Measurements from ENCODE around the gene EFNA3.

EFNA3 gene

DNA sequence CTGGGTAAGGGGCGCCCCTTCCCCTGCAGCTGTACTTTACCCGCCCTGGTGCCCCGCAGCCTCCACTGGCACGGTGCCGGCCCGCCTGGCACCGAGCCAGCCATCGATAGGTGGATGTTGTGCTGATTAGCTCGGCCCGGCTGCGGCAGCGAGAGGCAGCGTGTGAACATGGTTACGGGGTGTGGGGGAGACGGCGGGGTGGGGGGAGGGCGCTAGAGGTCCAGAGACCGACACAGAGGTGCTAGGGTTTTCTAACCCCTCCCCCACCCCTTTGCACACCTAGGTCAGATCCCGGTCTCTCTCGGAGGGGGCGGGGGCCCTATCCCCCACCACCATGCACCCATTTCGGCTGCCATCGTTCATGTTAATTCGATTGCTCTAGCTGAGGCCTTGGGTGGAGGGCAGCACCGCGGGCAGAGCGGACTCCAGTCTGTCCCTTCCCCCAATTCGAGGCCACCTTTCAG is 8.4 kb upstream of the EFNA3 start:
- DNase-seq = no peak

GRCh38 chr1:155070721-155071569 is 7.7 kb upstream of the EFNA3 start:
- no peak for DNase-seq

- no peak for DNase-seq
Measured at GRCh38 chr1:155071701-155072100, 6.9 kb upstream of the EFNA3 start.

GRCh38 chr1:155072531-155073289 is 5.9 kb upstream of the EFNA3 start:
- DNase-seq = no peak

GRCh38 chr1:155073377-155074242 is 5.0 kb upstream of the EFNA3 start:
- no peak for DNase-seq

DNA sequence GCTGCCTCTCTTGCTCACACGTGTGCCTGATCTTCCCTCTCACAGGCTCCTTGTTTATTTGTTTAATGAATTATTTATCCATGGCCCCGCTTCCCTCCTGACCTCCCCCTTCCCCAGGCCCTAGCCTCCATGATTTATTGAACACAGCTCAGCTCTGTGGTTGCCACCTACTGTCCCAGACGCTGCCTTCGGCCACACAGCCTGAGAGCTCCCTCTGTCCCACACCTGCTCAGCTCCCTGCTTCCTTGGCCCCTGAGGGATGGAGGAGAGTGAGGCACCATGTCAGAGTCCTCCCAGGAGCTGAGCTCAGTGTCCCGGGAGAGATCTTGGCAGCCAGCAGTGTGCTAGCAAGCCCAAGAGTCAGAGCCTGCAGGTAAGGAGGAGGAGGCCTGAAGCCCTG is 3.1 kb upstream of the EFNA3 start:
- no peak for DNase-seq

GRCh38 chr1:155076371-155076770 is 2.3 kb upstream of the EFNA3 start:
- no peak for DNase-seq

DNA sequence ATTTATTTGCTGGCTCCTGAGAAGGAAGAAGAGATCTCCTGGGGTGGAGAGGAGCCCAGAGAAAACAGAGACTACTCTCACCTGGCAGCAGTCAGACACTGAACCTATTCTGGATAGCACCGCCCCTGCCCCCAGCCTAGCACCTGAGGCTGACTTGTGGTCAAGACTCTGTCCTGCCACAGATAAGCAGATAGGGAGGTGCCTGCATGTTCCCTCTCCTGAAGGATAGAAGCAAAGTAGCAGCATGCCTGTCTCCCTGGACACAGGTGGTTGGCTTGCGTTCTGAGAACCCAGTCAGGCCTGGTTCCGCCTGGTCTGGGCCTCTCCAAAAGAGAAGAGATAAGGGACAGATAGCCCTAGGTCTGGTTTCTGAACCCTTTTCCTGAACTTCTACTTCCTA is 1.3 kb upstream of the EFNA3 start:
- DNase-seq = no peak

DNA sequence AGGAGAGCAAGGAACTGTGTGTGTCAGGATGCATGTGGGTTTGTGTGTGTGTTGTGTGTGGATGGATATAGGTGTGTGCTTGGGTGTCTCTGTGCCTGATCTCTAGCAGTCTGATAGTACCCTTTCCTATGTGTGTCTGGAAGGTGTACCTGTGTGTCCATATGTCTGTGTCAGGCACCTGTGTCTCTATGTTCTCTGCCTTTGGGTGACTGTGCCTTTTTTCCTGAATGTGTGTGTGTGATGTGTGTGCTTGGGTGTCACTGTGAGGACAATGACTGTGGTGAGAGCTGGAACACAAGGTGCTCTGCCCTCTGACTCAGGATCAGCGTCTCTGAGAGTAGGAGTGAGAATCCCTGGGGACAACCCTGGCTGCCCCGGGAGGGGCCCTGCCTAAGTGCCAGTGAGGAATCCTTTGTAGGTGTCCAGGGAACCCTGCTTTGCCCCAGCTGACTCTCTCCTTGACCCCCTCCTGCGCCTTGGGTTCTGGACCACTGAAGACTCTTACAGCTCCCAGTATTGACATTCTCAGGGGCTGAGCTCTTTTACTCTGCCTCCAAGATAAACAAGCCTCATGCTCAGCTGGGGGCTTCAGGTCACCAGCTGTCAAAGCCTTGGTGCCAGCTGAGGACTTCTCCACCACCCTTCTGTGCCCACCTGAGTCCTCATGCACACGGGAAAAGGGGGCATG is 735 bp upstream of the EFNA3 start:
- no peak for DNase-seq

- no peak for DNase-seq
Measured at GRCh38 chr1:155079210-155079486, 511 bp downstream of the EFNA3 start.

GRCh38 chr1:155079487-155080311 is 1.1 kb downstream of the EFNA3 start:
- DNase-seq = no peak

DNA sequence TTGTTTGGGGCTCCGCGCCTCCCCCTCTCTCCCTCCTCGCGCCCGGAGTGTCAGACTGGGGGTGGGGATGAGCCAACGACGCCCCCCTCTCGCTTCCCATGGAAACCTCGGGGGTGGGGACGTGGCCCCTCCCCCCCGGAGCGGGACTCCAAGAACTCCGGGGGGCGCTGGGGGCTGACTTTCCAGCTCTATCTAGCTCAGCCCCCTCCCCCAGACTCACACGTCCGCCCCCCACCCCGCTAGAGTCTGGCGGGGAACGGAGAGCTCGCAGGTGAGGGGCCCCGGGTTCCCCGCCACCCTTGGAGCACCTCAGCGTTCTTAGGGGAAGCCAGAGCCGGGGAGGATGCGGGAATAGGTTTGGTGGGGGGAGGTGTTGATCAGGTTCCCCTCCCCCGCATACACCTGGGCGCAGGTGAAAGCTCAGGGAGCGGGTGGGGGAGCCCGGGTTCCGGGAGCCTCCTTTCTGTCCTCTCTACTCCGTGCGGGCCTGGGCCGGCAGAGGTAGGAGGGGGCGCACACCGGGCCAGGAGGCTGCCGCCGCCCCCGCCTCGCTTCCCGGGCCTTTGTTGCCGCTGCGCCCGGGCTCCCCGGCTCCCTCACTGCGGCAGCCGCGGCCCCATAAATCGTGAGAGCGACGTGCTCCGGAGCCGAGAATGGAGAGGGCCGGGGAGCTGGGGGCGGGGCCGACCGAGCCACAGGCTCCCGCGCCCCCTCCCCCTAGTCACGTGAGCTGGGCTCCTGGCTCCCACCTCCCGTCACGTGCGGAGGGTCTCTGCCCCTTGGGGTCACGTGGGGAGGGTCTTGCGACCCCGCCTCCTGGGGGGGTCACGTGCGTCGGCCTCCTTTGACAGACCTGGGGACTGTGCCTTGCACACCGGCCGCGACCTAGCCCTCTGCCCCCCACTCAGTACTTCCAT is 1.9 kb downstream of the EFNA3 start:
- DNase-seq = no peak

DNA sequence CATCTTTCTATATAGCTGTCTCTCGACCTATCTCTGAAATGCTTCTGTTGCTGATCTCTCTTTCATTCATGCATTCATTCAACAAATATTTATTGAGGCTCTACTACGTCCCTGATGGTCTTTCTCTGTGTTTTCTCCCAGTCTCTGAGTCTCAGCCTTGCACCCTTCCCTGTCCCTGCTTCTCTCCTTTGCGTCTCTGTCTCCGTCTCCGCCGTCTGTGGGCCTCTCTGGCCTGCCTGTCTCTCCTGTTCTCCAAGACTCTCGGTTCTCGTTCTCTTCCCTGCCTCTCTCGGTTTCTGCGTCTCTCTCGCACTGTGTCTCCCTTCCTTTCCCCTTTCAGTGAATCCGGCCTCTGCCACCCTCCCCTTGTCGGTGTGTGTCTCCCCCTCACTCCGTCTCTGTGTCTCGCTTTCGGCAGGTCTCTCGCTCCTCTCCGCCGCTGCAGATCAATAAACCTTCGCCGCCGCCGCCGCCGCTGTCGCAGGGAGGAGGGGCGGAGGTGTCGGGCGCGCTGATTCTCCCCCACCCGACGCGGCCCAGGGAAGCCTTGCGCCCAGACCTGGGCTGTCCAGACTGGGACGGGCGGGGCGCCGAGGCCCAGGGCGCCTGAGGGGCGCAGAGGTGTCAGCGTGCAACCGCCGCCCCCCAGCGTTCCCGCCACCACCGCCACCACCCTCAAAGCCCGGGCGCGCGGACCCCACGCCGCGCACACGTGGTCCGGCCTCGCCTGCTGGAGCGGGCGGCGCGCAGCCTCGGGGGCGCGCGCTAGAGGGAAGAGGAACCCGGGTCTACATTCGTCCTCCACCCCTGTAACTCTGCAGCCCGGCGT is 3.0 kb downstream of the EFNA3 start:
- DNase-seq = no peak

DNA sequence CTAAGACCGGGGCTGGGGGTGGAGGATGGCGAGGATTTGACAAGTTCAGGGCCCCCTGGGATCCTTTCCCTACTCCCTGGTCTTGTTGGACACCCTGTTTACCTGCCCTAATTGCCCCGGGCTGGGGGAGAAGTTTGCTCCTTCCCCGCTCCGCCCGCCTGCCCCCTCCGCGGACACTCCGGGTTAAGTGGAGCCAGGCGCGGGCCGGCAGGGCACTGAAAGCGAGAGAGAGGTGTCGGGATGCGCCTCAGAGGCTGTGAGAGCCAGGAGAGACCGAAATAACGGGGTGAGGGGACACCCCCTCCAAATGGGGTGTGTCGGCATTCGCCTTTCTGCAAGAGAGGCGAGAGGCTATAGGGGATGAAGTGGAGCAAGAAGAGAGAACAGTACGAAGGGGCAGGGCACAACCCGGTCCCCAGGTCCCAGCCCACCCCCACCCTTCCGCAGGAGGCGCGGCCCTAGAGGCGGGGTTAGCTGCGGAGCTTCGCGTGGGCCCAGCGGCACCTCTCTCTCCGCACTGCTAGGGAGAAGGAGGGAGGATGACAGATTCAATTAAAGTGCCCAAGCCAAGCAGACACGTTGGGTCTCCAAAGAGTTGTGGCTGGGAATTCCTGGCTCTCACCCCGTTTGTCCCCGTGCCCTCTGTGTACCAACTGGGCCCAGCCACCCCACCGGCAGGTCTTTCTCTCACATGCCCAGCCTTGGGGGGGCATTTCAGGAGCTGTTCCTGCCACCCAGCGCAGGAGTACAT is 3.8 kb downstream of the EFNA3 start:
- no peak for DNase-seq

- DNase-seq = no peak
Measured at GRCh38 chr1:155083052-155083541, 4.5 kb downstream of the EFNA3 start.

DNA sequence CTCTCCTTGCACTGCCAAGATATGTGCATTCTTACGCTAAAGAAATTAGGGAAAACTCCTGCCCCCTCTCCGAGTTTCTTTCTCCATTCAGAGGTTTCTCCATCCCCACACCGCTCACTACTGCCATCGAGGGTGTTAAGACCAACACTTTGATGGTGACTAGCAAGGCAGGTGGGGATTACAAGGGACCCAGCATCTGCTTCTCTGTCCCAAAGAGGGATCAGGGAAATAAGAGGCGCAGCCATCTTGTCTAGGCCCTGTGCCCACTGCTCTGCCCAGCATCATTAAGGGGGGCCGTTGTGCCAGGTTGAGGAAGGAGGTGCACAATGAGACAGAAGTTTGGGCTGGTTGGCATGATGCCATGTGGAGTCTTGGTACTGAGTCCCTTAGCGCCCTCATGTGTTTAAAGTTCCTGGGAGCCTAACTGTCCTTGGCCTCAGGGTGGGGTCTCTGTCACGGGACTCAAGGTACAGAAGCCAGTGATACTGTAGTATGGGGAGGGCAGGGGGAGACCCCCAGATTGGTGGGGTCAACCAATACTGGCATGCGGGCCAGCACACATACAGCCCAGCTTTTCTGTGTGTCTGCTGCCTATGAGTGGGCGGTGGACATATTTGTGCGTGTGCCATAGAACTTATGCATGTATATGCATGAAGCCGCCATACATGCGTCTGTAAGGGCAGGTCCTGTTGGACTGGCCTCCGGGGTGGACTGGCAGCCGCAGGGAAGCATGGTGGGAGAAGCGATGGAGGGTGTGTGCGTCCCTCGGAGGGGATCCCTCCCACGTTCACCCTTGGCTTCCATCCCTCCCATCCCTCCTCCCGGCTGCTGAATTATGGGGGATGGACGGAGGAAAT is 5.5 kb downstream of the EFNA3 start:
- DNase-seq = no peak

DNA sequence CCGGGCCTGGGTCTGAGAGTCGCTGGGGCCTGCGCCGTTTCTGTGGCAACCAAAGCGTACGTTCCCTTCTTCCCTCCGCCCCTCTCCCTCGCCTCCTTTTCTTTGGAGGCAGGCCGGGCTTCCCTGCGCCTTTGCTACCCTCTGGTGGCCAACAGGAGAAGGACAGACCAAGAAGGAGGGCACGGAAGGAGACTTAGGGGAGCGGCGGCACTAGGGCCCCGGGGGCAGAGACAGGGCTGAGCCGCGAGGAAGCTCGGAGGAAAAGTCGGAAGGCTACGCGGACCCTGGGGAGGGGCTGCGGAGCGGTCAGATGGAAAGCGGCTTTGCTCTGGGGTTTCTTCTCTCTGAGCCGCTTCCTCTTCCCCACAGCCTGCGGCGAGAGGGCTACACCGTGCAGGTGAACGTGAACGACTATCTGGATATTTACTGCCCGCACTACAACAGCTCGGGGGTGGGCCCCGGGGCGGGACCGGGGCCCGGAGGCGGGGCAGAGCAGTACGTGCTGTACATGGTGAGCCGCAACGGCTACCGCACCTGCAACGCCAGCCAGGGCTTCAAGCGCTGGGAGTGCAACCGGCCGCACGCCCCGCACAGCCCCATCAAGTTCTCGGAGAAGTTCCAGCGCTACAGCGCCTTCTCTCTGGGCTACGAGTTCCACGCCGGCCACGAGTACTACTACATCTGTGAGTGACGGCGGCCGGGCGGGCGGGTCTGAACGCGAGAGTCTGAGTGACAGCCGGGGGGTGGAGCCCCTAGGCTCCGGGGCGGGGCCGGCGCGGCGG is 6.3 kb downstream of the EFNA3 start:
- DNase-seq = peak; percentile 86
